Measurements from ENCODE around the gene C1orf35. TPM values are rescaled to one million over a fixed set of nuclear protein-coding genes. Genes with fewer than 3 reads are reported as not detected.

Gene C1orf35
- total RNA-seq, 1 donor from 2014 or later = 17.1 TPM

GRCh38 chr1:228064741-228065542 lies 38.2 kb downstream of the C1orf35 start:
- no peak for TF ChIP-seq CTCF (IDR thresholded peaks at IDR 0.05; ENCODE audit: insufficient read depth, low read length, severe bottlenecking)
- no peaks in the 10 kb centered on the region for H3K36me3 ChIP-seq (ENCODE audit: control insufficient read depth, insufficient read depth, low read length)
- FAIRE-seq (no peak), DNase-seq (ENCODE audit: low read depth) (no peak)
- H3K27me3 ChIP-seq (ENCODE audit: control insufficient read depth, insufficient read depth, low read length) = peaks cover 7% of the 10 kb centered on the region
- no peak overlapping the region for H3K4me3 ChIP-seq (ENCODE audit: low read depth, low read length)

- DNase-seq (ENCODE audit: low read depth) (no peak), FAIRE-seq (no peak)
- no peaks in the 10 kb centered on the region for H3K36me3 ChIP-seq (ENCODE audit: control insufficient read depth, insufficient read depth, low read length)
- no peak for TF ChIP-seq CTCF (IDR thresholded peaks at IDR 0.05; ENCODE audit: insufficient read depth, low read length, severe bottlenecking)
- no peak overlapping the region for H3K4me3 ChIP-seq (ENCODE audit: low read depth, low read length)
- H3K27me3 ChIP-seq (ENCODE audit: control insufficient read depth, insufficient read depth, low read length) = peaks cover 7% of the 10 kb centered on the region
Measured at GRCh38 chr1:228064296-228064695, 38.8 kb downstream of the C1orf35 start.

GRCh38 chr1:228063251-228064191 lies 39.6 kb downstream of the C1orf35 start:
- no peak for FAIRE-seq
- no peak for TF ChIP-seq CTCF (IDR thresholded peaks at IDR 0.05; ENCODE audit: insufficient read depth, low read length, severe bottlenecking)
- DNase-seq (ENCODE audit: low read depth) = no peak
- no peaks in the 10 kb centered on the region for H3K36me3 ChIP-seq (ENCODE audit: control insufficient read depth, insufficient read depth, low read length)
- peaks cover 12% of the 10 kb centered on the region for H3K27me3 ChIP-seq (ENCODE audit: control insufficient read depth, insufficient read depth, low read length)
- no peak overlapping the region for H3K4me3 ChIP-seq (ENCODE audit: low read depth, low read length)

DNA sequence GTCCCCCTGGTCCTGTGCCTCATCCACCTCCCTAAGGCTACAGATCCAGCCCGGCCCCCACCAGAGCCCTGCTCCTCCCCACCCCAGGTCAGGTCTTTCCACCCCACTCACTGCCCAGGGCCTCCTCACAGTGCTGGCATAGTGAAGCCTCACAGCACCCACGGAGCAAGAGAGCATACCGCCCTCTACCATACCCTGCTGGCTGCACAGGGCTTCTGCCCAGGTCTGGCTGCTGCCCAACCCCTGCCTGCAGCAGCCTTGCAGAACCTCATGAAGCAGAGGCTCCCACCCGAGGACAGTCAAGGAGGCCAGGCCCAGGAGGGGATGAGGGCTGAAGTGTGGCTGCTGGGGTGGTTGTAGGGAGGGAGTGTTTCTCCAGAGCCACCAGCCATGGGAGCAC lies 40.3 kb downstream of the C1orf35 start:
- Histone ChIP-seq H3K4me3 (ENCODE audit: low read depth, low read length) (no peak overlapping the region), H3K36me3 (ENCODE audit: control insufficient read depth, insufficient read depth, low read length) (no peaks in the 10 kb centered on the region), H3K27me3 (ENCODE audit: control insufficient read depth, insufficient read depth, low read length) (peaks cover 13% of the 10 kb centered on the region)
- FAIRE-seq = no peak
- TF ChIP-seq CTCF (IDR thresholded peaks at IDR 0.05; ENCODE audit: insufficient read depth, low read length, severe bottlenecking) = peak; percentile 45
- DNase-seq (ENCODE audit: low read depth) = no peak

GRCh38 chr1:228062085-228062791 lies 40.9 kb downstream of the C1orf35 start:
- no peak for FAIRE-seq

More at GRCh38 chr1:228062085-228062791, 40.9 kb downstream of the C1orf35 start:
- no peak overlapping the region for H3K4me3 ChIP-seq (ENCODE audit: low read depth, low read length)
- peaks cover 12% of the 10 kb centered on the region for H3K27me3 ChIP-seq (ENCODE audit: control insufficient read depth, insufficient read depth, low read length)
- no peak for TF ChIP-seq CTCF (IDR thresholded peaks at IDR 0.05; ENCODE audit: insufficient read depth, low read length, severe bottlenecking)
- DNase-seq (ENCODE audit: low read depth) = no peak
- no peaks in the 10 kb centered on the region for H3K36me3 ChIP-seq (ENCODE audit: control insufficient read depth, insufficient read depth, low read length)

All from bronchial epithelial cell (primary cell).